ENCODE data around the gene USP31. TPM values are rescaled to one million over a fixed set of nuclear protein-coding genes. Genes with fewer than 3 reads are reported as not detected.

Gene USP31
- total RNA-seq, 4 donors from 2014 or later = 6.0 to 8.3 (median 7.1) TPM

DNA sequence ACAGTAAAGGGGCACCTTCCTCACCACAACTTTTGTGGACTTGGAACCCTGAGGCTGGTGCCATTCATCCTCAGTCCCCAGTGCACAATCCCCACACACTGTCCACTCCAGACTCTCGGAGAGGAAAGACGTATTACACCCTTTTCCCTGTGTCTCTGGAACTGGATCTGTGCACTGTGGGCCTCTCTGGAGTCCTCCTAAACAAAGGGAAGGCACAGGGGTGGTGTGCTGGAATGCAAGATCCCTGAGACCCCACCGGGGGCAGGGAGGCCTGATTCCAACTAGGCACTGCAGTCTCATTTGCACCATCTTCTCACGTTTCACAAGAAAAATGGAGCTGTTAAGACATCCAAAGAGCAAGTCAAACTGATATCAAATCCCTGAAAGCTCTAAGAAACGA is 89.8 kb downstream of the USP31 start:
- Histone ChIP-seq H3K4me3 (no peak overlapping the region), H3K27me3 (no peaks in the 10 kb centered on the region), H3K27ac (no peak overlapping the region), H3K9me3 (no peaks in the 10 kb centered on the region), H3K4me1 (no peaks in the 10 kb centered on the region), H3K36me3 (no peaks in the 10 kb centered on the region)
- 43 to 61% methylated on average over 2 to 5 of the region's 5 CpGs for WGBS, 2 donors (ENCODE audit: low coverage in 1 of 2)
- no peak for DNase-seq
- intact Hi-C loops (cut with DNase I; ENCODE audit: low total_unique reads) (no loop called here), in situ Hi-C loops (cut with MboI; ENCODE audit: low pct_ligation_motif_present in 1 of 4, low pct_unique_long_range_greater_than_20kb in 1 of 4, low sequenced_read_pairs in 3 of 4) (loop anchor here in 1 of 4 donors (25.0 kb wide), 1 partner anchor 97 kb away; no protein-coding TSS in a partner anchor)
- TF ChIP-seq, protein P1, sequence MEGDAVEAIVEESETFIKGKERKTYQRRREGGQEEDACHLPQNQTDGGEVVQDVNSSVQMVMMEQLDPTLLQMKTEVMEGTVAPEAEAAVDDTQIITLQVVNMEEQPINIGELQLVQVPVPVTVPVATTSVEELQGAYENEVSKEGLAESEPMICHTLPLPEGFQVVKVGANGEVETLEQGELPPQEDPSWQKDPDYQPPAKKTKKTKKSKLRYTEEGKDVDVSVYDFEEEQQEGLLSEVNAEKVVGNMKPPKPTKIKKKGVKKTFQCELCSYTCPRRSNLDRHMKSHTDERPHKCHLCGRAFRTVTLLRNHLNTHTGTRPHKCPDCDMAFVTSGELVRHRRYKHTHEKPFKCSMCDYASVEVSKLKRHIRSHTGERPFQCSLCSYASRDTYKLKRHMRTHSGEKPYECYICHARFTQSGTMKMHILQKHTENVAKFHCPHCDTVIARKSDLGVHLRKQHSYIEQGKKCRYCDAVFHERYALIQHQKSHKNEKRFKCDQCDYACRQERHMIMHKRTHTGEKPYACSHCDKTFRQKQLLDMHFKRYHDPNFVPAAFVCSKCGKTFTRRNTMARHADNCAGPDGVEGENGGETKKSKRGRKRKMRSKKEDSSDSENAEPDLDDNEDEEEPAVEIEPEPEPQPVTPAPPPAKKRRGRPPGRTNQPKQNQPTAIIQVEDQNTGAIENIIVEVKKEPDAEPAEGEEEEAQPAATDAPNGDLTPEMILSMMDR (IDR thresholded peaks at IDR 0.05) = no peak
- TF ChIP-seq POLR2A (IDR thresholded peaks at IDR 0.05) (no peak), EP300 (IDR thresholded peaks at IDR 0.05; ENCODE audit: low read depth) (no peak), POLR2AphosphoS5 (IDR thresholded peaks at IDR 0.05) (no peak)

DNA sequence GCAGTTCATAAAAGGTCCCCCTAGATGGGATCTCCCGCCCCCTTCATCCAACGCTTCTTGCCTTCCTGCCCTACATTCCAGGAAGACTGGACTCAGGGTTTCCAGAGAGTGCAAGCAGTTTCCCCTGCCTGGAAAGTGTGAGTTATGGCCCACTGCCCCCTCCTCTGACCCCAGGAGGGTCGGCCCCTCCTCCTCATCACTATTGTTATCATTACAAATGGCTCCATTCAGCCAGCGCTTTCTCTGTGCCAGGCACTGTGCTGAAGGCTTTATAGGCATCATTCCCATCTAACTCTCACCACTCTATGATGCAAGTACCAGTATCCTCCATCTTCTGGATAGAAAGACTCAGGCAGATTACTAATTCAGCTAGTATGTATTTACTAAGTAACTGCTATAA is 90.7 kb downstream of the USP31 start:
- 20 to 44% methylated on average over 1 to 4 of the region's 4 CpGs for WGBS, 2 donors (ENCODE audit: low coverage in 1 of 2)
- no peaks in the 10 kb centered on the region for H3K36me3 ChIP-seq
- H3K4me3 ChIP-seq = no peak overlapping the region
- H3K27ac ChIP-seq = no peak overlapping the region
- in situ Hi-C loops (cut with MboI; ENCODE audit: low pct_ligation_motif_present in 1 of 4, low pct_unique_long_range_greater_than_20kb in 1 of 4, low sequenced_read_pairs in 3 of 4) = loop anchor here in 1 of 4 donors (25.0 kb wide), 1 partner anchor 96 kb away; no protein-coding TSS in a partner anchor
- no peaks in the 10 kb centered on the region for H3K27me3 ChIP-seq
- H3K9me3 ChIP-seq = no peaks in the 10 kb centered on the region
- TF ChIP-seq POLR2A (IDR thresholded peaks at IDR 0.05) (no peak), POLR2AphosphoS5 (IDR thresholded peaks at IDR 0.05) (no peak), EP300 (IDR thresholded peaks at IDR 0.05; ENCODE audit: low read depth) (no peak)
- TF ChIP-seq, protein P1 (IDR thresholded peaks at IDR 0.05) = no peak
- H3K4me1 ChIP-seq = no peaks in the 10 kb centered on the region
- no peak for DNase-seq
- intact Hi-C loops (cut with DNase I; ENCODE audit: low total_unique reads) = no loop called here

GRCh38 chr16:23057013-23057596 is 92.1 kb downstream of the USP31 start:
- WGBS, 2 donors (ENCODE audit: low coverage in 1 of 2) = 89 to 90% methylated on average over 1 of the region's 1 CpG
- Histone ChIP-seq H3K4me1 (no peaks in the 10 kb centered on the region), H3K9me3 (no peaks in the 10 kb centered on the region), H3K27ac (no peak overlapping the region), H3K36me3 (no peaks in the 10 kb centered on the region), H3K4me3 (no peak overlapping the region), H3K27me3 (peaks cover 14% of the 10 kb centered on the region)
- in situ Hi-C loops (cut with MboI; ENCODE audit: low pct_ligation_motif_present in 1 of 4, low pct_unique_long_range_greater_than_20kb in 1 of 4, low sequenced_read_pairs in 3 of 4) (loop anchor here in 1 of 4 donors (25.0 kb wide), 1 partner anchor 95 kb away; no protein-coding TSS in a partner anchor), intact Hi-C loops (cut with DNase I; ENCODE audit: low total_unique reads) (no loop called here)
- TF ChIP-seq, protein P1 (IDR thresholded peaks at IDR 0.05) = no peak
- TF ChIP-seq EP300 (IDR thresholded peaks at IDR 0.05; ENCODE audit: low read depth) (no peak), POLR2A (IDR thresholded peaks at IDR 0.05) (no peak), POLR2AphosphoS5 (IDR thresholded peaks at IDR 0.05) (no peak)
- no peak for DNase-seq

DNA sequence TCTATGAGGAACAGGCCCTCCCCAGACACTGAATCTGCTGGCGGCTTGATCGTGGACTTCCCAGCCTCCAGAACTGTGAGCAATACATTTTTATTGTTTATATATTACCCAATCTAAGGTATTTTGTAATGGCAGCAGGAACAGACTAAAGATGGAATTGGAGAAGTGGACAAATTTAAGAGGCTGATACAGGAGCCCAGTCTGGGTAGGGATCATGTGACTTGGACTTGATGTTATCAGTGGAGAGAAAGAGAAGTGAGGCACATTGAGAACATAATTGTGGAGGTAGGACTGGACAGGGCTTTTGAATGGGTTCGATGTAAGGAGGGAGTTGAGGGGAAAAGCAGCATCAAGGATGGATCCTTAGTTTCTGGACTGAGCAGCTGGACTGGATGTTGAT is 93.8 kb downstream of the USP31 start:
- WGBS, 2 donors (ENCODE audit: low coverage in 1 of 2) = 76 to 78% methylated on average over 2 to 3 of the region's 3 CpGs
- H3K27ac ChIP-seq = no peak overlapping the region
- TF ChIP-seq EP300 (IDR thresholded peaks at IDR 0.05; ENCODE audit: low read depth) = no peak
- no peak for TF ChIP-seq POLR2A (IDR thresholded peaks at IDR 0.05)
- TF ChIP-seq POLR2AphosphoS5 (IDR thresholded peaks at IDR 0.05) = no peak
- TF ChIP-seq, protein P1 (IDR thresholded peaks at IDR 0.05) = no peak
- no peak overlapping the region for H3K4me3 ChIP-seq
- intact Hi-C loops (cut with DNase I; ENCODE audit: low total_unique reads) = no loop called here
- H3K36me3 ChIP-seq = no peaks in the 10 kb centered on the region
- H3K9me3 ChIP-seq = no peaks in the 10 kb centered on the region
- in situ Hi-C loops (cut with MboI; ENCODE audit: low pct_ligation_motif_present in 1 of 4, low pct_unique_long_range_greater_than_20kb in 1 of 4, low sequenced_read_pairs in 3 of 4) = loop anchor here in 1 of 4 donors (25.0 kb wide), 1 partner anchor 93 kb away; no protein-coding TSS in a partner anchor
- H3K4me1 ChIP-seq = no peaks in the 10 kb centered on the region
- peaks cover 28% of the 10 kb centered on the region for H3K27me3 ChIP-seq
- no peak for DNase-seq
